Stomach (tissue), 4 donors: ENCODE data around the gene CACNA2D3.

Source experiments
- CTCF ChIP-seq, 7 experiments: fragments of 450-650 bp in 4 of 7; fragments of 200-600 bp in 3 of 7; sonication (generic) in 3 of 7; IDR thresholded peaks; one replicate each; pipeline ENCODE4 v1.5.1; 2016 to 2019; ENCODE audit warnings: antibody characterized with exemption in 7 of 7, control low read depth in 2 of 7, mild to moderate bottlenecking in 1 of 7
- EP300 ChIP-seq: sonication (generic); formaldehyde crosslinking; IDR thresholded peaks from one replicate; pipeline ENCODE4 v1.6.1; 2017; ENCODE audit warnings: antibody characterized with exemption
- POLR2A ChIP-seq, 4 donors: fragments of 450-650 bp; IDR thresholded peaks; one replicate each; pipeline ENCODE4 v1.6.1; 2016; ENCODE audit warnings: antibody characterized with exemption in 4 of 4, control low read depth in 2 of 4, mild to moderate bottlenecking in 1 of 4, moderate library complexity in 1 of 4

- no peak for TF ChIP-seq CTCF (IDR thresholded peaks at IDR 0.05)
- no peak for TF ChIP-seq POLR2A (IDR thresholded peaks at IDR 0.05)
- no peak for TF ChIP-seq EP300
Measured at GRCh38 chr3:54173371-54173770, 51.0 kb downstream of the CACNA2D3 start.
